ENCODE measurements around the gene CDK9.

CDK9 gene

DNA sequence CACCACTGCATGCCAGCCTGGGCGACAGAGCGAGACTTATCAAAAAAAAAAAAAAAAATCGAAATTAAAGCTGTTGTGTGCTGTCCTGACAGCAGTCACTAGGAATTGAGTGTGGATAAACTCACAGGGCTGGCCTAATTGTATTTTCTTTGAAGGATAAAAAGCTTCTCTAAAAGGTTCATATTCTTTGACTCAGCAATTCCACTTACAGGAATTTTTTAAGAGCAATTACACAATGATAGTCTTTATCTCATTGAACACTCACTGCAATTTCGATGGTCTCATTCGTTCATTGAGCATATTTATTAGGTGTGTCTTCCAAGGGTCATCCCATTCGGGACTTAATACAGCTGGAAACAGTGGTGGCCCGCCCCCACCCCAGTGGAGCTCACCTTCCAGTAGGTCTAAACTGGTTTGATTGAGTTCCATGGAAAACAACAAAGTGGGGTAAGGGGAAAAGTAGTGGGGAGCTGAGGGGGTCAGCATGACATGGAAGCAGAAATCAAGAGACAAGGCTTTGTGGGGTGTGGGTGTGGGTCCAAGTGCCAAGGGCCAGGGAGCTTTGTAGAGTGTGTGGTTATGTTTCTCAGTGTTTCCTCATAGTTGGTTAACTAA is 6.7 kb downstream of the CDK9 start:
- no peak overlapping the region for H3K18ac ChIP-seq (ENCODE audit: low read length)
- H2AK5ac ChIP-seq (ENCODE audit: low read depth, low read length) = no peak overlapping the region
- H4K8ac ChIP-seq (ENCODE audit: low read depth, low read length) = no peak overlapping the region
- H3K27ac ChIP-seq (replicated peaks; ENCODE audit: low read length) = no peak overlapping the region
- no peak overlapping the region for H2BK5ac ChIP-seq (ENCODE audit: low read length)
- WGBS, 2 donors (ENCODE audit: extremely low coverage in 2 of 2, insufficient read length in 2 of 2, insufficient replicate concordance in 1 of 2) = no CpG with 5 or more reads among the region's 7 CpGs
- H3K4me3 ChIP-seq (ENCODE audit: low read length in 2 of 2) = no peak overlapping the region
- no peaks in the 10 kb centered on the region for H3K9me3 ChIP-seq (replicated peaks in 1 of 2; ENCODE audit: control insufficient read depth in 2 of 2, insufficient read depth in 1 of 2, low read depth in 1 of 2, low read length in 2 of 2)
- H3K27me3 ChIP-seq (ENCODE audit: control insufficient read depth in 3 of 3, insufficient read depth in 3 of 3, low read depth in 1 of 3, low read length in 3 of 3) = no peaks in the 10 kb centered on the region
- no peak overlapping the region for H2BK15ac ChIP-seq (ENCODE audit: low read length)
- H3K9ac ChIP-seq (ENCODE audit: low read depth, low read length, poor library complexity) = no peak overlapping the region
- no peak overlapping the region for H2BK120ac ChIP-seq (ENCODE audit: low read depth, low read length)
- no peak overlapping the region for H4K91ac ChIP-seq (ENCODE audit: low read depth, low read length, poor library complexity)
- no peak overlapping the region for H3K4ac ChIP-seq (ENCODE audit: low read length)
- H3K4me2 ChIP-seq (ENCODE audit: insufficient read depth, low read length, poor library complexity, severe bottlenecking) = no peak overlapping the region
- H3K14ac ChIP-seq (ENCODE audit: low read length) = no peak overlapping the region
- no peak overlapping the region for H3K23ac ChIP-seq (ENCODE audit: low read depth, low read length, poor library complexity)
- peaks cover 36 to 62% of the 10 kb centered on the region in 2 donors for H3K36me3 ChIP-seq (replicated peaks in 1 of 2; ENCODE audit: control insufficient read depth in 2 of 2, insufficient read depth in 2 of 2, low read length in 2 of 2)
- H2BK12ac ChIP-seq (ENCODE audit: low read length) = no peak overlapping the region
- no peak overlapping the region for H2AFZ ChIP-seq (ENCODE audit: low read length)
- H3K4me1 ChIP-seq (ENCODE audit: control insufficient read depth in 2 of 2, insufficient read depth in 1 of 2, low read depth in 1 of 2, low read length in 2 of 2) = peaks cover 0 to 2% of the 10 kb centered on the region in 2 donors
- peaks cover 8% of the 10 kb centered on the region for H3K79me1 ChIP-seq (ENCODE audit: low read depth, low read length)
- no peak for DNase-seq (ENCODE audit: low spot score)

GRCh38 chr9:127793093-127793708 is 7.4 kb downstream of the CDK9 start:
- Histone ChIP-seq H3K9me3 (replicated peaks in 1 of 2; ENCODE audit: control insufficient read depth in 2 of 2, insufficient read depth in 1 of 2, low read depth in 1 of 2, low read length in 2 of 2) (no peaks in the 10 kb centered on the region), H4K8ac (ENCODE audit: low read depth, low read length) (no peak overlapping the region), H3K4me1 (ENCODE audit: control insufficient read depth in 2 of 2, insufficient read depth in 1 of 2, low read depth in 1 of 2, low read length in 2 of 2) (peaks cover 0 to 2% of the 10 kb centered on the region in 2 donors), H3K4ac (ENCODE audit: low read length) (no peak overlapping the region), H3K18ac (ENCODE audit: low read length) (no peak overlapping the region), H3K27me3 (ENCODE audit: control insufficient read depth in 3 of 3, insufficient read depth in 3 of 3, low read depth in 1 of 3, low read length in 3 of 3) (no peaks in the 10 kb centered on the region), H3K4me2 (ENCODE audit: insufficient read depth, low read length, poor library complexity, severe bottlenecking) (no peak overlapping the region), H3K4me3 (ENCODE audit: low read length in 2 of 2) (no peak overlapping the region), H3K14ac (ENCODE audit: low read length) (no peak overlapping the region), H3K27ac (replicated peaks; ENCODE audit: low read length) (no peak overlapping the region), H2AK5ac (ENCODE audit: low read depth, low read length) (peak overlapping the region; percentile 61), H3K36me3 (replicated peaks in 1 of 2; ENCODE audit: control insufficient read depth in 2 of 2, insufficient read depth in 2 of 2, low read length in 2 of 2) (peaks cover 30 to 55% of the 10 kb centered on the region in 2 donors), H2BK15ac (ENCODE audit: low read length) (no peak overlapping the region), H4K91ac (ENCODE audit: low read depth, low read length, poor library complexity) (no peak overlapping the region), H2BK120ac (ENCODE audit: low read depth, low read length) (no peak overlapping the region), H3K79me1 (ENCODE audit: low read depth, low read length) (peaks cover 3% of the 10 kb centered on the region), H2BK12ac (ENCODE audit: low read length) (no peak overlapping the region), H3K23ac (ENCODE audit: low read depth, low read length, poor library complexity) (no peak overlapping the region), H3K9ac (ENCODE audit: low read depth, low read length, poor library complexity) (no peak overlapping the region), H2BK5ac (ENCODE audit: low read length) (no peak overlapping the region), H2AFZ (ENCODE audit: low read length) (no peak overlapping the region)
- WGBS, 2 donors (ENCODE audit: extremely low coverage in 2 of 2, insufficient read length in 2 of 2, insufficient replicate concordance in 1 of 2) = no CpG with 5 or more reads among the region's 8 CpGs
- DNase-seq (ENCODE audit: low spot score) = no peak

GRCh38 chr9:127794001-127794791 is 8.4 kb downstream of the CDK9 start:
- H3K4me1 ChIP-seq (ENCODE audit: control insufficient read depth in 2 of 2, insufficient read depth in 1 of 2, low read depth in 1 of 2, low read length in 2 of 2) = peaks cover 0 to 2% of the 10 kb centered on the region in 2 donors
- H2BK15ac ChIP-seq (ENCODE audit: low read length) = no peak overlapping the region
- no peak overlapping the region for H2BK120ac ChIP-seq (ENCODE audit: low read depth, low read length)
- WGBS, 2 donors (ENCODE audit: extremely low coverage in 2 of 2, insufficient read length in 2 of 2, insufficient replicate concordance in 1 of 2) = no CpG with 5 or more reads among the region's 14 CpGs
- no peak overlapping the region for H3K4me3 ChIP-seq (ENCODE audit: low read length in 2 of 2)
- H3K18ac ChIP-seq (ENCODE audit: low read length) = no peak overlapping the region
- H3K27me3 ChIP-seq (ENCODE audit: control insufficient read depth in 3 of 3, insufficient read depth in 3 of 3, low read depth in 1 of 3, low read length in 3 of 3) = no peaks in the 10 kb centered on the region
- no peak overlapping the region for H2AK5ac ChIP-seq (ENCODE audit: low read depth, low read length)
- peaks cover 2% of the 10 kb centered on the region for H3K79me1 ChIP-seq (ENCODE audit: low read depth, low read length)
- H3K4me2 ChIP-seq (ENCODE audit: insufficient read depth, low read length, poor library complexity, severe bottlenecking) = no peak overlapping the region
- H3K9ac ChIP-seq (ENCODE audit: low read depth, low read length, poor library complexity) = peak overlapping the region; percentile 21
- H3K23ac ChIP-seq (ENCODE audit: low read depth, low read length, poor library complexity) = peak overlapping the region; percentile 44
- peaks cover 20 to 46% of the 10 kb centered on the region in 2 donors for H3K36me3 ChIP-seq (replicated peaks in 1 of 2; ENCODE audit: control insufficient read depth in 2 of 2, insufficient read depth in 2 of 2, low read length in 2 of 2)
- H3K27ac ChIP-seq (replicated peaks; ENCODE audit: low read length) = no peak overlapping the region
- no peak overlapping the region for H2BK5ac ChIP-seq (ENCODE audit: low read length)
- no peak overlapping the region for H4K8ac ChIP-seq (ENCODE audit: low read depth, low read length)
- no peak for DNase-seq (ENCODE audit: low spot score)
- H2BK12ac ChIP-seq (ENCODE audit: low read length) = no peak overlapping the region
- no peak overlapping the region for H3K4ac ChIP-seq (ENCODE audit: low read length)
- H3K14ac ChIP-seq (ENCODE audit: low read length) = no peak overlapping the region
- no peak overlapping the region for H4K91ac ChIP-seq (ENCODE audit: low read depth, low read length, poor library complexity)
- H3K9me3 ChIP-seq (replicated peaks in 1 of 2; ENCODE audit: control insufficient read depth in 2 of 2, insufficient read depth in 1 of 2, low read depth in 1 of 2, low read length in 2 of 2) = no peaks in the 10 kb centered on the region
- H2AFZ ChIP-seq (ENCODE audit: low read length) = no peak overlapping the region

DNA sequence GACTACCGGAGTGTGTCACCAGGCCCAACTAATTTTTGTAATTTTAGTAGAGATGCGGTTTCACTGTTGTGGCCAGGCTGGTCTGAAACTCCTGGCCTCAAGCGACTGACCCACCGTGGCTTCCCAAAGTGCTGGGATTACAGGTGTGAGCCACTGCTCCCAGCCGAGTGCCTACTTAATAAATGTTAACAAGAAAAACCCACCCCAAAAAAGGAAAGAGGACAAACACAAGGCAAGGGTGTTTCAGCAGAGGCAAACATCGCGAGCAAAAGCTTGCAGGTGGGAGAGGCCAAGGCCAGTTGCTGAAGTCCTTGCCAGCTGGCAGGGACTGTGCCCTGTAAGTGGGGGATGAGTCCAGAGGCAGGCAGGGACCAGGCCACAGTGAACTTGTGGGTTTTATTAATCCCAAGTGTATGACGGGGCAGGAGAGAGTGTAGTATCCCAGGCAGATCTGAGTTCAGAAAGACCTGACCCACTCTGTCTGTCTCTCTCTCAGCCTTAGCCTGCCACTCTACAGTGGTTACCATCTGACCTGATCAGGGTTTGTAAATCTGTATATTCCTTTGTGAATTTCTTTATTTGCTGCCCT is 10.5 kb downstream of the CDK9 start:
- Histone ChIP-seq H3K9me3 (replicated peaks in 1 of 2; ENCODE audit: control insufficient read depth in 2 of 2, insufficient read depth in 1 of 2, low read depth in 1 of 2, low read length in 2 of 2) (no peaks in the 10 kb centered on the region), H3K9ac (ENCODE audit: low read depth, low read length, poor library complexity) (no peak overlapping the region), H2BK12ac (ENCODE audit: low read length) (no peak overlapping the region), H4K8ac (ENCODE audit: low read depth, low read length) (no peak overlapping the region), H2BK5ac (ENCODE audit: low read length) (no peak overlapping the region), H2BK15ac (ENCODE audit: low read length) (no peak overlapping the region), H3K4me2 (ENCODE audit: insufficient read depth, low read length, poor library complexity, severe bottlenecking) (no peak overlapping the region), H3K23ac (ENCODE audit: low read depth, low read length, poor library complexity) (no peak overlapping the region), H3K79me1 (ENCODE audit: low read depth, low read length) (no peaks in the 10 kb centered on the region), H2BK120ac (ENCODE audit: low read depth, low read length) (no peak overlapping the region), H2AFZ (ENCODE audit: low read length) (no peak overlapping the region), H4K91ac (ENCODE audit: low read depth, low read length, poor library complexity) (no peak overlapping the region), H3K27me3 (ENCODE audit: control insufficient read depth in 3 of 3, insufficient read depth in 3 of 3, low read depth in 1 of 3, low read length in 3 of 3) (no peaks in the 10 kb centered on the region), H3K4me3 (ENCODE audit: low read length in 2 of 2) (no peak overlapping the region), H3K36me3 (replicated peaks in 1 of 2; ENCODE audit: control insufficient read depth in 2 of 2, insufficient read depth in 2 of 2, low read length in 2 of 2) (peaks cover 2 to 25% of the 10 kb centered on the region in 2 donors), H3K18ac (ENCODE audit: low read length) (no peak overlapping the region), H3K27ac (replicated peaks; ENCODE audit: low read length) (no peak overlapping the region), H3K4ac (ENCODE audit: low read length) (no peak overlapping the region), H2AK5ac (ENCODE audit: low read depth, low read length) (no peak overlapping the region), H3K4me1 (ENCODE audit: control insufficient read depth in 2 of 2, insufficient read depth in 1 of 2, low read depth in 1 of 2, low read length in 2 of 2) (peaks cover 0 to 2% of the 10 kb centered on the region in 2 donors), H3K14ac (ENCODE audit: low read length) (no peak overlapping the region)
- no peak for DNase-seq (ENCODE audit: low spot score)
- no CpG with 5 or more reads among the region's 8 CpGs for WGBS, 2 donors (ENCODE audit: extremely low coverage in 2 of 2, insufficient read length in 2 of 2, insufficient replicate concordance in 1 of 2)
